Kidney (tissue), 14 donors: ENCODE data around the gene PIK3R6. TPM values are rescaled to one million over a fixed set of nuclear protein-coding genes. Genes with fewer than 3 reads are reported as not detected.

Experiments used
- DNase-seq, 5 donors: peaks; one replicate each; pipeline ENCODE4 v3.0.0-alpha.2; 2013 to 2020
- FAIRE-seq: peaks from 2 replicates; lab custom pipeline; 2012; peaks lifted over from hg19 to GRCh38; lab: Jason Lieb, UNC
- H3K27ac ChIP-seq, 2 donors: one replicate each; pipeline ENCODE4 v1.7.0; 2013; ENCODE audit warnings: low read depth in 2 of 2, low read length in 2 of 2, inconsistent platforms in 1 of 2
- H3K27me3 ChIP-seq: one replicate; pipeline ENCODE4 v1.7.1; 2013; ENCODE audit warnings: low read length, inconsistent platforms; ENCODE audit not compliant: control insufficient read depth, insufficient read depth
- H3K36me3 ChIP-seq, 3 donors: one replicate each; pipeline versions ENCODE4 v1.7.0 to v1.7.1; 2013; ENCODE audit warnings: low read length in 3 of 3, control low read depth in 1 of 3, inconsistent platforms in 1 of 3; ENCODE audit not compliant: insufficient read depth in 3 of 3, control insufficient read depth in 2 of 3
- H3K4me1 ChIP-seq, 3 donors: one replicate each; pipeline versions ENCODE4 v1.7.0 to v1.7.1; 2013; ENCODE audit warnings: low read length in 3 of 3, inconsistent platforms in 1 of 3, low read depth in 1 of 3; ENCODE audit not compliant: control insufficient read depth in 2 of 3, insufficient read depth in 2 of 3
- H3K4me3 ChIP-seq, 3 donors: one replicate each; pipeline versions ENCODE4 v1.7.0 to v1.8.1; 2013; ENCODE audit warnings: low read length in 3 of 3, control low read depth in 1 of 3, inconsistent platforms in 1 of 3
- H3K9ac ChIP-seq, 3 donors: one replicate each; pipeline versions ENCODE4 v1.7.0 to v1.7.1; 2013; ENCODE audit warnings: low read length in 3 of 3, control low read depth in 1 of 3, inconsistent platforms in 1 of 3
- H3K9me3 ChIP-seq, 3 donors: one replicate each; pipeline versions ENCODE4 v1.7.0 to v1.7.1; 2013; ENCODE audit warnings: low read length in 3 of 3, control low read depth in 1 of 3, inconsistent platforms in 1 of 3; ENCODE audit not compliant: control insufficient read depth in 2 of 3, insufficient read depth in 1 of 3
- CTCF ChIP-seq: IDR thresholded peaks from 3 replicates; pipeline ENCODE4 v1.5.1; 2012; ENCODE audit warnings: mild to moderate bottlenecking, moderate library complexity, borderline replicate concordance; ENCODE audit not compliant: insufficient read depth; ENCODE audit errors: extremely low read depth
- intact Hi-C: fragments of 100-400 bp; cut with DNase I; formaldehyde crosslinking; loops from one replicate; pipeline ENCODE4 v1.11.1; 2022
- polyA plus RNA-seq: library from polyadenylated mRNA; stranded (reverse); fragments of 350-450 nt; fragmentation: Illumina TruSeq; extraction: RNeasy Lipid Tissue Mini Kit (QIAGEN cat#74804); gene quantifications from one replicate; pipeline ENCODE4 v1.2.3, GENCODE V29; 2014; ENCODE audit warnings: low read depth, low replicate concordance; ENCODE audit not compliant: insufficient read depth
- total RNA-seq: library from RNA; stranded (reverse); fragmentation: NEBNext Ultra II Directional; extraction: Animal tissue kit (Norgen Biotek cat#: 25700); gene quantifications from one replicate; pipeline ENCODE4 v1.2.1, GENCODE V29; 2021
- donor health status: control.
- donor health status: control.
- donor health status: control.
- donor health status: control.
- donor health status: control.
- donor health status: DM: yes; HTN: yes; CAD: no.
- donor health status: Normal renal cell carcinoma (clear cell type).

Gene PIK3R6
- total and polyA plus RNA-seq, 2 donors from 2014 or later, result 0.17 to 2.3 TPM

- no peak overlapping the region for H3K27ac ChIP-seq
- TF ChIP-seq CTCF, result no peak
- no peaks in the 10 kb centered on the region for H3K27me3 ChIP-seq
- intact Hi-C loops, result no loop called here
- H3K36me3 ChIP-seq, result no peaks in the 10 kb centered on the region
- DNase-seq, result peak in 1 of 5 donors; percentile 20
- no peak for FAIRE-seq
- H3K9me3 ChIP-seq, result no peaks in the 10 kb centered on the region
- H3K4me3 ChIP-seq, result no peak overlapping the region
- H3K4me1 ChIP-seq, result no peaks in the 10 kb centered on the region
- H3K9ac ChIP-seq, result no peak overlapping the region
Observed at GRCh38 chr17:8879410-8879809, 11.9 kb upstream of the PIK3R6 start.

- Histone ChIP-seq H3K4me3 (no peak overlapping the region), H3K27ac (no peak overlapping the region), H3K36me3 (no peaks in the 10 kb centered on the region), H3K4me1 (no peaks in the 10 kb centered on the region), H3K27me3 (no peaks in the 10 kb centered on the region), H3K9ac (no peak overlapping the region), H3K9me3 (no peaks in the 10 kb centered on the region)
- TF ChIP-seq CTCF, result no peak
- peak in 1 of 5 donors; percentile 8 for DNase-seq
- intact Hi-C loops, result no loop called here
- FAIRE-seq, result no peak
Observed at GRCh38 chr17:8877984-8878383, 10.5 kb upstream of the PIK3R6 start.

DNA sequence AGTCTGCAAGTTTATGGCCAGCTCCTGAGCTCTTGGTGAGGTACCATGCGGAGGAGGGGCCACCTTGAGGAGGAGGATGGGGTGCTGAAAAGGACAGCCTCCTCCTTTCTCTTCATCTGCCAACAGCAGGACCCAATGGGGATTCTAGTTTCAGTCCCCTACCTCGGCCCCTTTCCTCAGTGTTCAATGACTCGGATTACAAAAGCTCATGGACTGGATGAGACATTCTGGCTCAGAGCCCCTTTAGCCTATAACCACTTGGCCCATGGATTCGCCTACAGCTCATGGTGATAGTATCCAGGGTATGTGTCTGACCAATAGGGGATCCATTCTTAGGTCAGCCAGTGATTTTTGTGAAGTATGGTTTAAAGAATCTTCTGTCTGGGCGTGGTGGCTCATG, 8.5 kb upstream of the PIK3R6 start:
- no peaks in the 10 kb centered on the region for H3K27me3 ChIP-seq
- no peak overlapping the region for H3K4me3 ChIP-seq
- DNase-seq (peak in 1 of 5 donors; percentile 17), FAIRE-seq (no peak)
- no peak overlapping the region for H3K27ac ChIP-seq
- no peak overlapping the region for H3K9ac ChIP-seq
- no peak for TF ChIP-seq CTCF
- H3K36me3 ChIP-seq, result no peaks in the 10 kb centered on the region
- H3K9me3 ChIP-seq, result no peaks in the 10 kb centered on the region
- no peaks in the 10 kb centered on the region for H3K4me1 ChIP-seq
- intact Hi-C loops, result no loop called here

GRCh38 chr17:8875436-8875835, 8.0 kb upstream of the PIK3R6 start:
- TF ChIP-seq CTCF, result no peak
- no peak overlapping the region for H3K9ac ChIP-seq
- intact Hi-C loops, result no loop called here

More at GRCh38 chr17:8875436-8875835, 8.0 kb upstream of the PIK3R6 start:
- no peak overlapping the region for H3K27ac ChIP-seq
- no peaks in the 10 kb centered on the region for H3K9me3 ChIP-seq
- no peak for FAIRE-seq
- no peaks in the 10 kb centered on the region for H3K27me3 ChIP-seq
- H3K4me3 ChIP-seq, result no peak overlapping the region
- DNase-seq, result peak in 1 of 5 donors; percentile 43
- no peaks in the 10 kb centered on the region for H3K36me3 ChIP-seq
- no peaks in the 10 kb centered on the region for H3K4me1 ChIP-seq
